VCaP (cell line): ENCODE measurements around the gene PRR23A.

Experiments used
- H3K27ac ChIP-seq: fragments of 450-650 bp; 2 replicates; pipeline ENCODE4 v1.5.1; 2017
- CTCF ChIP-seq: fragments of 450-650 bp; conservative IDR thresholded peaks from 2 replicates; pipeline ENCODE4 v1.5.1; 2017; ENCODE audit warnings: mild to moderate bottlenecking, moderate library complexity

Gene PRR23A

GRCh38 chr3:138985932-138986331, 20.1 kb downstream of the PRR23A start:
- no peak for TF ChIP-seq CTCF
- no peak overlapping the region for H3K27ac ChIP-seq

GRCh38 chr3:138984816-138985215, 21.3 kb downstream of the PRR23A start:
- TF ChIP-seq CTCF, result no peak
- no peak overlapping the region for H3K27ac ChIP-seq

- no peak for TF ChIP-seq CTCF
- H3K27ac ChIP-seq, result no peak overlapping the region
Observed at GRCh38 chr3:138976047-138976446, 30.0 kb downstream of the PRR23A start.

GRCh38 chr3:138975351-138975750, 30.7 kb downstream of the PRR23A start:
- H3K27ac ChIP-seq, result no peak overlapping the region
- no peak for TF ChIP-seq CTCF

GRCh38 chr3:138974462-138974861, 31.6 kb downstream of the PRR23A start:
- TF ChIP-seq CTCF, result no peak
- H3K27ac ChIP-seq, result no peak overlapping the region

- H3K27ac ChIP-seq, result no peak overlapping the region
- TF ChIP-seq CTCF, result no peak
Observed at GRCh38 chr3:138972941-138973340, 33.1 kb downstream of the PRR23A start.

- TF ChIP-seq CTCF, result no peak
- no peak overlapping the region for H3K27ac ChIP-seq
Observed at GRCh38 chr3:138971766-138972320, 34.2 kb downstream of the PRR23A start.

GRCh38 chr3:138964923-138965322, 41.1 kb downstream of the PRR23A start:
- H3K27ac ChIP-seq, result no peak overlapping the region
- no peak for TF ChIP-seq CTCF
